Left lung (tissue), 10 donors: ENCODE measurements around the gene SFXN5. TPM values are rescaled to one million over a fixed set of nuclear protein-coding genes. Genes with fewer than 3 reads are reported as not detected.

Source experiments
- ATAC-seq: fragments of 200-7000 bp; cut with Tn5 transposase; one replicate; pipeline ENCODE4 v1.9.1; 2020; ENCODE audit warnings: moderate library complexity
- DNase-seq, 4 donors: peaks; one replicate each; pipeline ENCODE4 v3.0.0-alpha.2; 2013 to 2020
- H3K27ac ChIP-seq, 2 donors: fragments of 200-600 bp; sonication (generic) in 1 of 2; one replicate each; pipeline versions ENCODE4 v1.5.0 to v1.8.0; 2020 to 2021
- H3K27me3 ChIP-seq, 2 donors: fragments of 200-600 bp; sonication (generic) in 1 of 2; one replicate each; pipeline versions ENCODE4 v1.5.0 to v1.8.0; 2020 to 2021
- H3K36me3 ChIP-seq, 2 donors: fragments of 200-600 bp; sonication (generic) in 1 of 2; one replicate each; pipeline versions ENCODE4 v1.5.0 to v1.8.0; 2020 to 2021
- H3K4me1 ChIP-seq, 2 donors: fragments of 200-600 bp; one replicate each; pipeline ENCODE4 v1.8.0; 2021
- H3K4me3 ChIP-seq, 2 donors: fragments of 200-600 bp; sonication (generic) in 1 of 2; one replicate each; pipeline versions ENCODE4 v1.5.0 to v1.8.0; 2020 to 2021; ENCODE audit warnings: mild to moderate bottlenecking in 1 of 2
- H3K9me3 ChIP-seq, 2 donors: fragments of 200-600 bp; sonication (generic) in 1 of 2; one replicate each; pipeline versions ENCODE4 v1.5.0 to v1.8.0; 2020 to 2021
- intact Hi-C, 2 donors: fragments of 100-400 bp; cut with DNase I; formaldehyde crosslinking; loops; one replicate each; pipeline versions ENCODE4 v1.11.2 to v1.14.2; 2022
- polyA plus RNA-seq, 6 donors: library from polyadenylated mRNA; unstranded; fragments of 120-200 nt; gene quantifications; one replicate each; pipeline ENCODE4 v1.2.1, GENCODE V29; 2013; ENCODE audit not compliant: insufficient read length in 6 of 6
- total RNA-seq, 2 donors: library from RNA; stranded (reverse); fragmentation: NEBNext Ultra II Directional; extraction: Animal tissue kit (Norgen Biotek cat#: 25700); gene quantifications; one replicate each; pipeline ENCODE4 v1.2.1, GENCODE V29; 2021
- TF ChIP-seq, protein P1 (sequence below), 2 donors: fragments of 200-600 bp; sonication (generic) in 1 of 2; IDR thresholded peaks; one replicate each; pipeline versions ENCODE4 v1.5.0 to v1.8.0; 2021; ENCODE audit warnings: antibody characterized with exemption in 2 of 2
- donor health status: DM: no; HTN: yes; CAD: no.
- donor health status: DM: no; HTN: no; CAD: no.

Gene SFXN5
- total and polyA plus RNA-seq, 8 donors = 14.5 to 21.1 (median 15.8) TPM

DNA sequence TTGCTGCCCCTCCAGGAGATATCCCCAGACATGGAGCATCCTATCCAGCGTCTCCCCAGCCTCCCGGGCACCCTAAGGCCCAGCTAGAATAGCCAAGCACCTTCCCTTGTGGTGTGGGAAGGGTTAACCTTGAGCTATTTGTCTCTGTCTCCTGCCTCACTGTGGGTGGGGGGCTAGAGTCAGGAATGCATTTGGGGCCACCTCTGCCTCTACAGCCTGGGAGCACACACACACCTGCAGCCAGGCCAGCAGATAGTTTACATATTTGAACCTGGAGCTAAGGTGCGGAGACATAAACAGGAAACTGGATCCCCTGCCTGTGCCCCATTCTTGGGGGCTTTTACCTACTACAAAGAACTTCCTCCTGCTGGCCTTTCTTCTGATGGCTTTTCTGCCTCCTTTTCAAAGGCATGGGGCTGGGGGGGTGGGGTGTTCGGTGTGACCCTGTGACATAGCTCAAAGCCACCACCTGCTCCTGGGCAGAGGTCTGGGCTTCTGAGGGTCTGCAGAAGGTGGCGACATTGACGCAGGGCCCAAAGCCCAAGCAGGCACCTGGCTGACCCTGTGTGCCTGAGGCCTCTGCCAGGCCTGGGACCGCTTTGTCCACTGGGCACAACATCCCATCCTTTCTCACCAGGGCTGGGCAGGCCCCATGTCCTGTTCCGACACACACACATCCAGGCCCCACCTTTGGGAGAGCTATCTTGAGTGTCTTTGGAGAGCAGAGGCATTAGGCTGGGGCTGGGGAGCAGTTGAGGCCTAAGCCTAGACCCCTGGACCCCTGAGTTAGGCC is 120.0 kb downstream of the SFXN5 start:
- Histone ChIP-seq H3K27me3 (no peaks in the 10 kb centered on the region), H3K9me3 (no peaks in the 10 kb centered on the region), H3K36me3 (peaks cover 0 to 9% of the 10 kb centered on the region in 2 donors), H3K4me3 (no peak overlapping the region), H3K27ac (no peak overlapping the region), H3K4me1 (peaks cover 0 to under 1% of the 10 kb centered on the region in 2 donors)
- no peak for ATAC-seq
- intact Hi-C loops = no loop called here
- DNase-seq = peak in 1 of 4 donors; percentile 61
- TF ChIP-seq, protein P1, sequence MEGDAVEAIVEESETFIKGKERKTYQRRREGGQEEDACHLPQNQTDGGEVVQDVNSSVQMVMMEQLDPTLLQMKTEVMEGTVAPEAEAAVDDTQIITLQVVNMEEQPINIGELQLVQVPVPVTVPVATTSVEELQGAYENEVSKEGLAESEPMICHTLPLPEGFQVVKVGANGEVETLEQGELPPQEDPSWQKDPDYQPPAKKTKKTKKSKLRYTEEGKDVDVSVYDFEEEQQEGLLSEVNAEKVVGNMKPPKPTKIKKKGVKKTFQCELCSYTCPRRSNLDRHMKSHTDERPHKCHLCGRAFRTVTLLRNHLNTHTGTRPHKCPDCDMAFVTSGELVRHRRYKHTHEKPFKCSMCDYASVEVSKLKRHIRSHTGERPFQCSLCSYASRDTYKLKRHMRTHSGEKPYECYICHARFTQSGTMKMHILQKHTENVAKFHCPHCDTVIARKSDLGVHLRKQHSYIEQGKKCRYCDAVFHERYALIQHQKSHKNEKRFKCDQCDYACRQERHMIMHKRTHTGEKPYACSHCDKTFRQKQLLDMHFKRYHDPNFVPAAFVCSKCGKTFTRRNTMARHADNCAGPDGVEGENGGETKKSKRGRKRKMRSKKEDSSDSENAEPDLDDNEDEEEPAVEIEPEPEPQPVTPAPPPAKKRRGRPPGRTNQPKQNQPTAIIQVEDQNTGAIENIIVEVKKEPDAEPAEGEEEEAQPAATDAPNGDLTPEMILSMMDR (IDR thresholded peaks at IDR 0.05) = no peak

DNA sequence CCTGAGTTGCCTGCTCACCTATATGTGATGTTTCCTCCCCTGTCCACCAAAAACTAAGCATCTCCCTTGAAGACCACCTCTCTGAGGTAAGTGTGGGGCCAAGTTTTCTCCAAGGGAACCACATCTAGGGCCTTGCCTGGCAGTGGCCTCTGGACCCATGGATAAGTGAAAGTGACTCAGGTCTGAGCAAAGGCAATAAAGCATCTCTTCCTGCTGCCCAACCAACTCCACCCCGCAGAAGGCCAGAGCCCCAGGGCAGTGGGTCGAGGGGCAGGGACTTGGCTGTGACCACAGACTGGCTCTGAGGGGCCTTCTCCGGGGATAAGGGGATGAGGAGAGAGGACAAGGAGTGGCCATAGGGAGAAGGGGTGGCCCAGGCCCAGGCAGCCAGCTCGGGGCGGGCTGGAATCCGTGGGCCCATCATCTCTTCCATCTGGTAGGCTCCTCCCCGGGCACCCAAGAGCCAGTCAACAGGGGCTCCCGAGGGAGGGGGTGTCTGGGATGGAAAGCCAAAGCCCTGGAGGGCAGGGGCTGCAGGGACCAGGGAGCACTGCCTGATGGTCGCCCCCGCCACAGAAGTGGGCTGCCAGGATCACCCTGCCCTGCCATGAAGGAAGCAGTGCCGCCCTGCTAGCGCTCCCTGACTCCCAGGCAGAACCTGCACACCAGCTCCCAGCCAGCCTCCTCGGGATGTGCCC is 120.8 kb downstream of the SFXN5 start:
- TF ChIP-seq, protein P1 (IDR thresholded peaks at IDR 0.05) = no peak
- DNase-seq (peak in 1 of 4 donors; percentile 60), ATAC-seq (no peak)
- Histone ChIP-seq H3K4me3 (no peak overlapping the region), H3K4me1 (no peaks in the 10 kb centered on the region), H3K36me3 (peaks cover 0 to 5% of the 10 kb centered on the region in 2 donors), H3K27ac (no peak overlapping the region), H3K9me3 (no peaks in the 10 kb centered on the region), H3K27me3 (no peaks in the 10 kb centered on the region)
- intact Hi-C loops = no loop called here

DNA sequence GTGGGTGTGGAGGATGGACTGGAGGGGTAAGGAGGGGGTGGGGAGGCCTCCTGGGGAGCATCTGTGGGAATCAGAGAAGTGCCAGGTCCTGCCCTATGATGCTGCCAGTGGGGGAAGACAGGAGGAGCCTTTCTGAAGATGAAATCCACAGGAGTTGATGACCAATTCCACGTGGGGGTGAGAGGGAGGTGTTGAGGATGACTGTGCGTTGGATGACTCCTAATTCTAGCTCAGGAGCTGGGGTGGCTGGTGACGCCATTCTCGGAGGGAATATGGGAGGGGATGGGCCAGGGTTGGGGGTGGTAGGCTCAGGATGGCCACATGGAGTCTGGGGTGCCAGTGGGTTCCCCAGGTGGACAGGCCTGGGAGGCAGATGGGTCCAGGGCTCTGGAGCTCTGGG is 121.9 kb downstream of the SFXN5 start:
- Histone ChIP-seq H3K27ac (no peak overlapping the region), H3K36me3 (peaks cover 0 to 3% of the 10 kb centered on the region in 2 donors), H3K27me3 (no peaks in the 10 kb centered on the region), H3K4me3 (no peak overlapping the region), H3K4me1 (no peaks in the 10 kb centered on the region), H3K9me3 (no peaks in the 10 kb centered on the region)
- DNase-seq (no peak), ATAC-seq (no peak)
- intact Hi-C loops = no loop called here
- TF ChIP-seq, protein P1 (IDR thresholded peaks at IDR 0.05) = no peak

DNA sequence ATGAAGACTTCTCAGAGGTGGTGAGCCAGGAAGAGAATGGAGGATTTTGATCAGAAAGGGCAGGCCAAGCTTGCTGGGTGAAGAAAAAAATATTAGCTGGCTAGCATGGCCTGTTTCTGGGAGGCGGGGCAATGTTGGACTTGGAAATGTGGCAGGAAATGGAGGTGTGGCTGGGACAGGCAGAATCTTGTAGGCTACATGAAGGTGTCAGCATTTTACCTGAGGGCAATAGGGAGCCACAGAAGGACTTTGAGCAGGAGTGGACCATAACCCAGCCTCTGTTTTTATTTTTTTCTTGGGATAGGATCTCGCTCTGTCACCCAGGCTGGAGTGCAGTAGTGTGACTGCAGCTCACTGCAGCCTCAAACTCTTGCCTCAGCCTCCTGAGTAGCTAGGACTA is 122.5 kb downstream of the SFXN5 start:
- TF ChIP-seq, protein P1 (IDR thresholded peaks at IDR 0.05) = no peak

More for the DNA sequence above, 122.5 kb downstream of the SFXN5 start:
- no peaks in the 10 kb centered on the region for H3K9me3 ChIP-seq
- H3K4me3 ChIP-seq = no peak overlapping the region
- peaks cover 0 to 9% of the 10 kb centered on the region in 2 donors for H3K36me3 ChIP-seq
- no peaks in the 10 kb centered on the region for H3K27me3 ChIP-seq
- intact Hi-C loops = no loop called here
- DNase-seq (no peak), ATAC-seq (no peak)
- no peaks in the 10 kb centered on the region for H3K4me1 ChIP-seq
- H3K27ac ChIP-seq = no peak overlapping the region
